Forelimb muscle (tissue), 1 donor: Measurements from ENCODE around the gene MARCHF2. TPM values are rescaled to one million over a fixed set of nuclear protein-coding genes. Genes with fewer than 3 reads are reported as not detected.
"Not testable (repeated sequence)": the region's sequence is repeated elsewhere in the genome, so short reads cannot be mapped to it uniquely, and the experiment has no call there.

Source experiments
- DNase-seq: peaks from one replicate; pipeline ENCODE4 v3.0.0-alpha.2; 2013; ENCODE audit warnings: low read depth
- polyA plus RNA-seq: library from polyadenylated mRNA; unstranded; fragments of 120-200 nt; gene quantifications from one replicate; pipeline ENCODE4 v1.2.1, GENCODE V29; 2013; ENCODE audit not compliant: insufficient read length

MARCHF2 gene, protein sequence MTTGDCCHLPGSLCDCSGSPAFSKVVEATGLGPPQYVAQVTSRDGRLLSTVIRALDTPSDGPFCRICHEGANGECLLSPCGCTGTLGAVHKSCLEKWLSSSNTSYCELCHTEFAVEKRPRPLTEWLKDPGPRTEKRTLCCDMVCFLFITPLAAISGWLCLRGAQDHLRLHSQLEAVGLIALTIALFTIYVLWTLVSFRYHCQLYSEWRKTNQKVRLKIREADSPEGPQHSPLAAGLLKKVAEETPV
- polyA plus RNA-seq: 14.9 TPM

GRCh38 chr19:8412783-8413628 lies at the start of gene MARCHF2:
TSS of gene MARCHF2 (plus strand) at chr19:8413305. CDS start at chr19:8421841, 8,536 bp downstream.
- peak; percentile 94 for DNase-seq

- DNase-seq: no peak
Observed at GRCh38 chr19:8363803-8364771, 49.0 kb upstream of the MARCHF2 start, which contains the start of gene ANGPTL4. TSS of gene ANGPTL4 (plus strand) at chr19:8364155. CDS start at chr19:8364322, 167 bp downstream.

GRCh38 chr19:8366121-8366581 lies 47.0 kb upstream of the MARCHF2 start:
- no peak for DNase-seq

- no peak for DNase-seq
Observed at GRCh38 chr19:8366961-8367326, 46.2 kb upstream of the MARCHF2 start.

DNA sequence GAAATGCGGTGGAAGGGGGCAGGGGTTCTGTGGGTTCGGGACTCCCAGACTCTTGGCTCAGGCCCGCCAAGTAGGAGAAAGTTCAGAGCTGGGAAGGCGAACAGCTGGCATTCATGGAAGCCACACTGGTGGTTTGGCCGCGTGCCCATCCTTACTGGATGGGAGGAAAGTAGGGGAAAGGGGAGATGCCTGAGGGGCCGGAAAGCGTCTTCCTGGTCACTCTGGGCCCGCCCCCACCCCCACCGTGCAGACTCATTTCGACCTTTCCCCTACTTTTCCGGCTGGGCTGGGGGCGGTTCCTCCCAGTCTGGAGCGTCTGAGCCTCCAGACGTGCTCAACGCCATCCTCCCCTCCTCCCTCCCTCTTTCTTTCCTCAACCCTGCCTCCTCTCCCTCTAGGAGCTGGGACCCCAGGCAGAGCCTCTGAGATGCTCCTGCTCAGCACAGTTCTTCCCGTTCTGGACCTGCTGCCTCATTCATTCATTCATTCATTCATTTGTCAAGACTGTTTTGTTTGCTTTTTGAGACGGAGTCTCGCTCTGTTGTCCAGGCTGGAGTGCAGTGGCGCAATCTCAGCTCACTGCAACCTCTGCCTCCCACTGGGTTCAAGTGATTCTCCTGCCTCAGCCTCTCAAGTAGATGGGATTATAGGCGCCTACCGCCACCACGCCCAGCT lies 45.6 kb upstream of the MARCHF2 start:
- no peak for DNase-seq

GRCh38 chr19:8370176-8371010 lies 42.7 kb upstream of the MARCHF2 start:
- no peak for DNase-seq

- DNase-seq: no peak
Observed at GRCh38 chr19:8371011-8371804, 41.9 kb upstream of the MARCHF2 start.

- no peak for DNase-seq
Observed at GRCh38 chr19:8373867-8374813, 39.0 kb upstream of the MARCHF2 start.

DNA sequence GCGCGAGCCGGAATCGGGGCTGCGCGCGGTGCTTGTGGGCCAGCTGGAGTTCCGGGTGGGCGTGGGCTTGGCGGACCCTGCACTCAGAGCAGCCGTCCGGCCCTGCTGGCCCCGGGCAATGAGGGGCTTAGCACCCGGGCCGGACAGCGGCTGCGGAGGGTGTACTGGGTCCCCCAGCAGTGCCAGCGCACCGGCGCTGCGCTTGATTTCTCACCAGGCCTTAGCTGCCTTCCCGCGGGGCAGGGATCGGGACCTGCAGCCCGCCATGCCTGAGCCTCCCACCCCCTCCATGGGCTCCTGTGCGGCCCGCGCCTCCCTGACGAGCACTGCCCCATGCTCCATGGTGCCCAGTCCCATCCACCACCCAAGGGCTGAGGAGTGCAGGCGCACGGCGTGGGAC lies 37.3 kb upstream of the MARCHF2 start:
- not testable (repeated sequence) for DNase-seq

DNA sequence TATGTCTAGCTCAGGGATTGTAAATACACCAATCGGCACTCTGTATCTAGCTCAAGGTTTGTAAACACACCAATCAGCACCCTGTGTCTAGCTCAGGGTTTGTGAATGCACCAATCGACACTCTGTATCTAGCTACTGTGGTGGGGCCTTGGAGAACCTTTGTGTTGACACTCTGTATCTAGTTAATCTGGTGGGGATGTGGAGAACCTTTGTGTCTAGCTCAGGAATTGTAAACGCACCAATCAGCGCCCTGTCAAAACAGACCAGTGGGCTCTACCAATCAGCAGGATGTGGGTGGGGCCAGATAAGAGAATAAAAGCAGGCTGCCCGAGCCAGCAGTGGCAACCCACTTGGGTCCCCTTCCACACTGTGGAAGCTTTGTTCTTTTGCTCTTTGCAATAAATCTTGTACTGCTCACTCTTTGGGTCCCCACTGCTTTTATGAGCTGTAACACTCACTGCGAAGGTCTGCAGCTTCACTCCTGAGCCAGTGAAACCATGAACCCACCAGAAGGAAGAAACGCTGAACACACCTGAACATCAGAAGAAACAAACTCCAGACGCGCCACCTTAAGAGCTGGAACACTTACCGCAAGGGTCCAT lies 36.6 kb upstream of the MARCHF2 start:
- not testable (repeated sequence) for DNase-seq

- no peak for DNase-seq
Observed at GRCh38 chr19:8377598-8377997, 35.5 kb upstream of the MARCHF2 start.

DNA sequence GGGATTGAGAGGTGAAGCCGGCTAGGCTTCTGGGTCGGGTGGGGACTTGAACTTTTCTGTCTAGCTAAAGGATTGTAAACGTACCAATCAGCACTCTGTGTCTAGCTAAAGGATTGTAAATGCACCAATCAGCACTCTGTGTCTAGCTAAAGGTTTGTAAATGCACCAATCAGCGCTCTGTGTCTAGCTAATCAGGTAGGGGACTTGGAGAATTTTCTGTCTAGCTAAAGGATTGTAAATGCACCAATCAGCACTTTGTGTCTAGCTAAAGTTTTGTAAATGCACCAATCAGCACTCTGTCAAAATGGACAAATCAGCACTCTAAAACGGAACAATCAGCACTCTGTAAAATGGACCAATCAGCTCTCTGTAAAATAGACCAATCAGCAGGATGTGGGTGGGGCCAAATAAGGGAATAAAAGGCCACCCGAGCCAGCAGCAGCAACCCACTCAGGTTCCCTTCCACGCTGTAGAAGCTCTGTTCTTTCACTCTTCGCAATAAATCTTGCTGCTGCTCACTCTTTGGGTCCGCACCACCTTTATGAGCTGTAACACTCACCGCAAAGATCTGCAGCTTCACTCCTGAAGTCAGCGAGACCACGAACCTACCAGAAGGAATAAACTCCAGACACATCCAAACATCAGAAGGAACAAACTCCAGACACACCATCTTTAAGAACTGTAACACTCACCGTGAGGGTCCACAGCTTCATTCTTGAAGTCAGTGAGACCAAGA lies 33.8 kb upstream of the MARCHF2 start:
- not testable (repeated sequence) for DNase-seq

- DNase-seq: not testable (repeated sequence)
Observed at GRCh38 chr19:8384569-8384968, 28.5 kb upstream of the MARCHF2 start.

GRCh38 chr19:8385103-8385502 lies 28.0 kb upstream of the MARCHF2 start:
- DNase-seq: not testable (repeated sequence)

- not testable (repeated sequence) for DNase-seq
Observed at GRCh38 chr19:8385566-8385965, 27.5 kb upstream of the MARCHF2 start.

- DNase-seq: not testable (repeated sequence)
Observed at GRCh38 chr19:8386419-8386818, 26.7 kb upstream of the MARCHF2 start.

DNA sequence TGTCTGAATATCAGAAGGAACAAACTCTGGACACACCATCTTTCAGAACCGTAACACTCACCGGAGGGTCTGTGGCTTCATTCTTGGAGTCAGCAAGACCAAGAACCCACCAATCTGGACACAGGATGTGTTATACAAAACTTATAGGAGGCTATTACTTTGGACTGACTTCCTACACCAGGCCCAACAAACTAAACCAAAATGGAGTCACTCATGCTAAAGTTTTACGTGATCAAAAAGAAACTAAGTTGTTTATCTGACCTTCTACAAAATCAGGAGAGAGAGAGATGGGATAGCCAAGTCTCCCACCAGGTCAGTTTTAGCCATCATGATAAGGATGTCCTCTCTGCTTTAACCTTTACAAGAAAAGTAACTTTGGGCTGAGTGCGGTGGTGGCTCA lies 26.1 kb upstream of the MARCHF2 start:
- DNase-seq: no peak
